22Rv1 (cell line): ENCODE results near the gene PPP1CC.

Source experiments
- H3K27ac ChIP-seq: fragments of 450-650 bp; 2 replicates; pipeline ENCODE4 v1.5.1; 2017
- CTCF ChIP-seq: fragments of 450-650 bp; IDR thresholded peaks from 2 replicates; pipeline ENCODE4 v1.5.1; 2017; ENCODE audit warnings: mild to moderate bottlenecking
- ZFX ChIP-seq: fragments of 450-650 bp; IDR thresholded peaks from 2 replicates; pipeline ENCODE4 v1.6.1; 2017; ENCODE audit warnings: antibody characterized with exemption, borderline replicate concordance

Gene PPP1CC

GRCh38 chr12:110765111-110765510 lies 22.4 kb upstream of the PPP1CC start:
- H3K27ac ChIP-seq = no peak overlapping the region
- TF ChIP-seq ZFX (no peak), CTCF (no peak)

GRCh38 chr12:110763583-110763982 lies 20.9 kb upstream of the PPP1CC start:
- TF ChIP-seq CTCF = no peak
- TF ChIP-seq ZFX = no peak
- no peak overlapping the region for H3K27ac ChIP-seq

GRCh38 chr12:110762891-110763290 lies 20.2 kb upstream of the PPP1CC start:
- no peak overlapping the region for H3K27ac ChIP-seq
- TF ChIP-seq ZFX = no peak

GRCh38 chr12:110760204-110760609 lies 17.5 kb upstream of the PPP1CC start:
- no peak overlapping the region for H3K27ac ChIP-seq
- TF ChIP-seq CTCF = no peak
- TF ChIP-seq ZFX = no peak

- no peak for TF ChIP-seq ZFX
- TF ChIP-seq CTCF = no peak
- H3K27ac ChIP-seq = no peak overlapping the region
Observed at GRCh38 chr12:110758922-110759321, 16.2 kb upstream of the PPP1CC start.

- no peak overlapping the region for H3K27ac ChIP-seq
- TF ChIP-seq CTCF (no peak), ZFX (no peak)
Observed at GRCh38 chr12:110756611-110757010, 13.9 kb upstream of the PPP1CC start.

GRCh38 chr12:110754101-110754793 lies 11.6 kb upstream of the PPP1CC start:
- H3K27ac ChIP-seq = no peak overlapping the region
- TF ChIP-seq ZFX (no peak), CTCF (no peak)
